HG03280 (cell line): Measurements from ENCODE around the gene TEDDM1.
A peak's percentile ranks its signal among the peaks of the same experiment; 100 is the strongest.
"Not testable (repeated sequence)": the region's sequence is repeated elsewhere in the genome, so short reads cannot be mapped to it uniquely, and the experiment has no call there.

Experiments used
- ATAC-seq: cut with Tn5 transposase; IDR thresholded peaks from one replicate; pipeline ENCODE4 v1.9.1; 2021; ENCODE audit warnings: mild to moderate bottlenecking, moderate library complexity; ENCODE audit not compliant: unreplicated experiment

The TEDDM1 gene, protein sequence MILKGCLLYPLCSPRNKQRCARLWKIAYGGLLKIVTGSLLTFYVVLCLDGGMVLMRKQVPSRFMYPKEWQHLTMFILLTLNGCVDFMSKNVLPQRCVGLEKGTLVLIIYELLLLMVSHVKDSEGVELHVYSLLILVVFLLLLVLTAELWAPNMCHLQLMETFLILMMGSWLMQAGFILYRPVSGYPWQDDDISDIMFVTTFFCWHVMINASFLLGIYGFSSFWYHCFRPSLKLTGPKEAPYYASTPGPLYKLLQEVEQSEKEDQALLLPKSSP

GRCh38 chr1:182400567-182400966 is at the start of gene TEDDM1:
TEDDM1 (minus strand) TSS chr1:182400667; CDS start chr1:182400485, 182 bp downstream.
- ATAC-seq = no peak

DNA sequence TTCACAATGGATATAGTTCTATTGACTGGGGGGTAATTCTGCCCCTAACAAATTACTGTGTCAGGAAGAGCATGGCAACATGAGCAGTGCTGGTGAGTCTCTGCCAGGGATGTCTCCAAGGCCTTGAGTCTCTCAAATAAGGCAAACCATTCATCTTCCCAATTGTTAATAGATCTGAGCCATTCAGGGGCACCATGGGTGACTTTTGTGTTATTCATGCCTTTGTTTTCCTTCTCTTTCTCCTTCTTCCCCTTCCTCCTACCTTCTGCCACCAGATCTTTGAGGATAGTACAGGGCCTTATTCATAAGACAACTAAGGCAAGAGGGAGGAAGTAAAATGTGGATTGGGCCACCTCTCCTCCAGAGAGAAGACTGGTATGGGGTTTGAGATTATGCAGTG is 49.6 kb upstream of the TEDDM1 start, which contains the start of gene RGSL1:
Gene RGSL1 (plus strand): TSS at position 60 of the 400 bp plus-strand sequence. CDS start 20 bp downstream, at position 80.
- ATAC-seq = no peak

- ATAC-seq = no peak
These were observed 47.2 kb upstream of the TEDDM1 start for GRCh38 chr1:182447660-182448059.

DNA sequence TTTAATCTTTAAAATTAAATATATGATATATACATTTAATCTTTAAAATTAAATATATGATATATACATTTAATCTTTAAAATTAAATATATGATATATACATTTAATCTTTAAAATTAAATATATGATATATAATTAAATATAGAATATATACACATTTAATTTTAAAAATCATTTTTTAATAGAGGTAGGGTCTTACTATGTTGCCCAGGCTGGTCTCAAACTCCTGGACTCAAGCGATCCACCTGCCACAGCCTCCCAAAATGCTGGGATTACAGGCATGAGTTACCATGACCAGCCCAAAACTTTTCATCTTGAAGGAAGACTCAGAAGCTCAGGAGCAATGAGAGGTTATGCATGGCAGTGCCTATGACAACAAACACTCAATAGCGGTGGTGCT is 46.7 kb upstream of the TEDDM1 start:
- ATAC-seq = not testable (repeated sequence)

DNA sequence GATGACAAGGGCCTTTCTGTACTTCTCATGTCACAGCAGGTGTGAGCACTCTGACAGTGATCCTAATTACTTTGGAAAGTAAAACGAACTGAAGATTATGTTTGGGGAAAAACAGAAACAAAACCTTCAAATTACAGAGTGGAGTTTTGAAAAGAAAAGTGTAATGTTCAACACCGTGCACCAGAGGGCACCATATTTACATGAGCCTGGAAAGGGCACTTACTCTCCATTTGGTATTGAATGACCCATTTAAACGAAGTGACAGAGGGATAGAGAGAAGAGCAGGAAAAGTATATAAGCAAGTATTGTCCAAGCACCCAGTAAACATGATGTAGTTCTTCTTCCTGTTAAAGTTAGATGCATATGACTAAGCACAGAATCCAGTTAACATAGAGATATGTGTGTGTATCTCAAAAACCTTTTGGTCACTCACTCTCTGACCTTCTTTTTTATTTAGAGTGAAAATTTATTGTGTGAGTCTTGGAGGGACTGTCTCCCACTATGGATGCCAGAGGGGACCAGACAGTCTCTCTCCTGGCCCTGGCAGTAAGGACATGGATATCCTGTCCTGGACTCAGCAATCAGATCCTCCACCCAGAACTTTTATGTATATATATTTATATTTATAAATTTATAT is 45.7 kb upstream of the TEDDM1 start:
- ATAC-seq = peak; percentile 72

DNA sequence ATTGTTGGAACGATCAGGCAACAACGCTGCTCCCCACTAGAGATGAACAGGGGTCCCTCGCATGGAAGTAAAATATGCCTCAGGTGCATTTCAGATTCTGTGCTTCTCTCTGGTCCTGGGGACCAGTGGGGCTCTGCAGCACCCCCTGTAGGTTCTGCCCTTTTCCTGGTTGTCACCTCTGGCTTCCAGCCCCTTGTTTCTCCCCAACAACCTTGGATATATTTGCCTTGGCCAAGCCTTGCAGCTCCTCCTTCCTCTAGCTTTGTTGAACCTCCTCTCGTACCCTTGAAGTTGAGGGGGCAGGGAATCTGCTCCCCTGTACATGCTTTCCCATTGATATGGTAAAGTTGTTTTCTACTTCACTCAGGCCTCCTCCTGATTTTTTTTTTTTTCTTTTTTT is 44.0 kb upstream of the TEDDM1 start:
- ATAC-seq = no peak

- no peak for ATAC-seq
These were observed 41.9 kb upstream of the TEDDM1 start for GRCh38 chr1:182442333-182442732.

- no peak for ATAC-seq
These were observed 41.3 kb upstream of the TEDDM1 start for GRCh38 chr1:182441719-182442118.

- ATAC-seq = no peak
These were observed 37.9 kb upstream of the TEDDM1 start for GRCh38 chr1:182438326-182438725.

- ATAC-seq = no peak
These were observed 33.1 kb upstream of the TEDDM1 start for GRCh38 chr1:182433580-182433979.

DNA sequence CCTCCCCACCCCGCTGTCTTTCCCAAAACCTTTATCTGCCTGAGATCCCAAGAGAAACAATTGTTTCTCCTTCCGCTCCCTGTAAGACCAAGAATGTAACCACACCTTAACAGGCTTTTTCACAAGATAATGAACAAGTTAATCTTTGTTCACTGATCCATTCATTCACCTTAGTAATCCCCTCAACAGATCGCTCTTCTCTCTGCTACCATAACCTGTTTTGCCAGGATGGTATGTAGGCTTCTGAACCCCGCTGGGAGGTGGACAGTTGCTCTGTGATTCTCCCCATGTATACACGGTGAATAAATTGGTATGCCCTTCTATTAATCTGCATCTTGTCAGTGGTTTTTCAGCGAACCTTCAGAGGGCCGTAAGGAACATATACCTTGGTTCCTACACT is 30.8 kb upstream of the TEDDM1 start:
- ATAC-seq = no peak

- ATAC-seq = peak; percentile 33
These were observed 30.0 kb upstream of the TEDDM1 start for GRCh38 chr1:182430263-182431068.

- ATAC-seq = no peak
These were observed 27.6 kb upstream of the TEDDM1 start for GRCh38 chr1:182428043-182428442.

- ATAC-seq = peak; percentile 67
These were observed 26.3 kb upstream of the TEDDM1 start for GRCh38 chr1:182426442-182427430.

- ATAC-seq = no peak
These were observed 15.3 kb upstream of the TEDDM1 start for GRCh38 chr1:182415789-182416188.

DNA sequence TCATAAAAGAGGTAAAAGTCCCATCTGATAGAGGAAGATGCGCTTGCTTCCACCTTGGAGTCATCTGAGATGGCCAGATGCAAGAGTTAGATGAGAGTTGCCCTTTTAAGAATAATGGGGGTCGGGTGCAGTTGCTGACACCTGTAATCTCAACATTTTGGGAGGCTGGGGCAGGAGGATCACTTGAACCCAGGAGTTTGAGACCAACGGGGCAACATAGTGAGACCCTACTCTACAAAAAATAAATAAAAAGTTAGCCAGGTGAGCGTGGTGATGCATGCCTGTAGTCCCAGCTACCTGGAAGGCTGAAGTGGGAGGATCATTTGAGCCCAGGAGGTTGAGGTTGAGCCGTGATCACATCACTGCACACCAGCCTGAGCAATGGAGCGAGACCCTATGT is 13.5 kb upstream of the TEDDM1 start:
- no peak for ATAC-seq

DNA sequence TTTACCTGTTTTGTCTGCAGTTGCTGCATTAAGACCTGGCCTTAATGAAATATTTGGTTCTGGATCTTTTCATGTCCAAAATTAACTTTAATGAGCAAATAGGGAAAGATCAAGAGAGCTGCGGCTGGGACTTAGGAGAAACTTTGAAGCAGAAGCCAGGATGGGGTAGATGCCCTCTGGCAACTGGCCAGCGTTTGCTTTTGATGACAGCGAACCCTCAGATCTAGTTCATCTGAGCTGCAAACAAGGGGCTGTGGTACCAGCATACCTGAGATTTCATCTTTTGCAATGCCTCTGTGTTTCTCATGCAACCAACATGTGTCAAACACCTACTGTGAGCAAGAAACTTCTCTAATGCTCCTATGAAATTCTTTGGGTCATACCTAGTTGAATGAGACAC is 13.0 kb upstream of the TEDDM1 start:
- ATAC-seq = no peak

- ATAC-seq = no peak
These were observed 10.3 kb upstream of the TEDDM1 start for GRCh38 chr1:182410620-182411273.

GRCh38 chr1:182410138-182410537 is 9.7 kb upstream of the TEDDM1 start:
- no peak for ATAC-seq
